Measurements from ENCODE around the gene SDK1.
"Not testable (repeated sequence)": the region's sequence is repeated elsewhere in the genome, so short reads cannot be mapped to it uniquely, and the experiment has no call there.

SDK1 gene

DNA sequence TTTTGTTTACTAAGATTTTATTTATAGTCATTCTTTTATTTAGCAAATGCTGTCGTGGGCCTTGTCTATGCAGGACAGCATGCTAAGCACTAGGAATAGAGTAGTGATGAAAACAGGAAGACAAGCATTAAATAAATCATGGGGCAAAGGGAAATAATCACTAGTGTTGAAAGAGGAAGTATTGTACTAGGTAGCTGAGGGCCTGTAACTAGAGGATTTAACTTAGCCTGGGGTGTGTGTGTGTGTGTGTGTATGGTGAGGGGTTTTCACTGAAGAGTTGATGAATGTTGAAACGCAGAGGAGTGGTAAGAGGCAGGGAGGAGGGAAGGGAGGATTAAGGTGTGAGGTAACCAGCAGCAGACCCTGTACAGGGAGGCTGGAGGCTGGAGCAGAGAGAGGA is 446.4 kb downstream of the SDK1 start:
- no peak for DNase-seq

GRCh38 chr7:3748389-3748788 is 447.3 kb downstream of the SDK1 start:
- DNase-seq: no peak

DNA sequence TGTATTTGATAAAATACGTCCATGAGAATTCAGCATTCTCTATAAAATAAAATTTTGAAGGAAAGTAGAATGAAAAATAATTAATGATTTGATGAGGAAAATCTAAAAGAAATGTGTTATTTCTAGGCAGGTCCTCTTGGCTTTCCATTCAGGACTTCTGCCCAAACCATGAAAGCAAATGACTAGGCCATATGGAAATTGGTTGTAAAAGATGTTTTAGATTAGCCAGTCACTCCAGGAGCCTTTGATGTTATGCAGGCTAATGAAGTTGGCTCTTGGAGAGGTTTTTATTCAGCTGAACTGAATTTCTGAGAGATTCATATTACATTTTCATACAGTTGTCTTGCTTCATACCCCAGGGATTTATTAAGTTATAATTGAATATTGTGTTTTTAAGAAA is 452.8 kb downstream of the SDK1 start:
- DNase-seq: no peak

DNA sequence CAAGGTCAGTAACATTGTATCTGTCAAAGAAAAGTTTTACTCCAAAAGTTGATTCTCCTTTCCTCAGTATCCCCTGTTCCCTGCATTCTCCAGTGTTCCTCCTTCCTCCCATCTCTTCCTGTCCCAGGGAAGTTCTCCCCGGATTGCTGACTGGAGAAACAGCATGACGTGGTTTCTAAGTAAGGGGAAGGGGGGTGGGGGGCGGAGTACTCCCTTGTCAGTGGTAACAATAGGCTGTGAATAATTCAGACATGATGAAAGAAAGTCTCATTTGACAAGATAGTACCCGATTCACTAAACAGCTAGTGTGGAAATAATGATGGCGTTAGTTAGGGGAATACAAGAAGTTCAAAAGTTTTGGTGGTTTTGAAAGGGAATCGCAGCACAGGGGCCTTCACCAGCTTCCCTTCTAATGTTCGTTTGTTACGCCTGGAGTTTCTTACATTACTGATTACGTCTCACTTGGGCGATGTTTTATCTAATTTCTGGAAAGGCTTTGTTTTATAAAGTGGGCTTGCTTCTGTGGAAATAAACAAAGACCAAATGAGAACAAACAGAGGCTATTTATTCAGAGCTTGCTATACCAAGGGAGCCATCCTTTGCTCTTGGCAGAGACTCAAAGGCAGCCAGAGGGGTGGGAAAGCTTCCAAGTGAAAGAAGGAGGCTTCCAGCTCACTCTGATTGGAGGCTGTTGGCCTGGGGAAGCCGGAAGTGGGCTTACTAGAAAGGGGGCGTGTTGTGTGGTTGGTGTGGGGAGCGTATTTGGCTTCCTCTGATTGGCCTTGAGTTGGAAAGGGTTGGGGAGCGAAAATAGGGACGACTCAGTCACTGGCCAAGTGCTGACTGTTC is 453.7 kb downstream of the SDK1 start:
- DNase-seq: no peak

DNA sequence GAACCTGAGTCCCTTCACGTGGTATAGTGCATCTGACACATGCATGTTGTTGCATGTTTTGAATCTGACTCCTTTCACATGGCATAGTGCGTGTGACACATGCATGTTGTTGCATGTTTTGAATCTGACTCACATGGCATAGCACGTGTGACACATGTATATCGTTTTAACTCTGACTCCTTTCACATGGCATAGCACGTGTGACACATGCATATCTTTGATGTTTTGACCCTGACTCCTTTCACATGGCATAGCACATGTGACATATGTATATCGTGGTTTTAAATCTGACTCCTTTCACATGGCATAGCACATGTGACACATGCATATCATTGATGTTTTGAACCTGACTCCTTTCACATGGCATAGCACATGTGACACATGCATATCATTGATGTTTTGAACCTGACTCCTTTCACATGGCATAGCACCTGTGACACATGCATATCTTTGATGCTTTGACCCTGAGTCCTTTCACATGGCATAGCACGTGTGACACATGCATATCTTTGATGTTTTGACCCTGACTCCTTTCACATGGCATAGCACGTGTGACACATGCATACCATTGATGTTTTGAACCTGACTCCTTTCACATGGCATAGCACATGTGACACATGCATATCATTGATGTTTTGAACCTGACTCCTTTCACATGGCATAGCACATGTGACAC is 454.9 kb downstream of the SDK1 start:
- DNase-seq: not testable (repeated sequence)

- DNase-seq: no peak
These were observed 456.0 kb downstream of the SDK1 start for GRCh38 chr7:3757059-3757458.

DNA sequence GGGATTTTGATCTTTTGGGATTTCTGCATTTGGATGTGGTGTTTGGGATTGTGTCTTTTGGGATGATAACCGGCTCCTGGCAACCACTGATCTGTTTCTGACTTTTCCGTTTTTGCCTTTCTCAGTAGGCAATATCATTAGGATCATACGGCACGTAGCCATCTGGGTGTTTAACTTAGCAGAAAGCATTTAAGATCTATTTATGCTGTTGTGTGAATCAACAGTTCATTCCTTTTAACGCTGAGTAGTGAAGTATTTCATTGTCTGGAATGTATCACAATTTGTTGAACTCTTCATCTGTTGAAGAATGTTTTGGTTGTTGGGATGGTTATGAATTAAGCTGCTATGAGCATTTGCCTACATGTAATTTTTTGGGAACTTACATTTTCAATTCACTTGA is 459.6 kb downstream of the SDK1 start:
- DNase-seq: no peak

- DNase-seq: no peak
These were observed 461.2 kb downstream of the SDK1 start for GRCh38 chr7:3762146-3762831.

GRCh38 chr7:3767917-3768777 is 467.1 kb downstream of the SDK1 start:
- DNase-seq: no peak

DNA sequence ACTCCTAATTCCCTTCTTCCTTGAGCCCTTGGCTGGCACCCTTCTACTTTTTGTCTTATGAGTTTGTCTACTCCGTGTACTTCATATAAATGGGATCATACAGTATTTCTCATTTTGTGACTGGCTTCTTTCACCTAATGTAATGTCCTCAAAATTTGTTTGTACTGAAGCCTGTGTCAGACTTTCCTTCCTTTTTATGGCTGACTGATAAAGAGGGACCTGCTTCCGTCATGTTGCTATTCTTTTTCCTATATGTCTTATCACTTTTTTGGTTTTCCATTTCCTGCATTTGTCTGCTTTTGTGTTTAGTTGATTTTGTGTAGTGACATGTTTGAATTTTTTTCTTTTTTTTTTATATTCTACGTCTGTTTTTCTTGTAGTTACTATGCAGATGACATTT is 470.9 kb downstream of the SDK1 start:
- no peak for DNase-seq

- DNase-seq: no peak
These were observed 477.3 kb downstream of the SDK1 start for GRCh38 chr7:3778345-3778744.

GRCh38 chr7:3780016-3780415 is 479.0 kb downstream of the SDK1 start:
- no peak for DNase-seq

DNA sequence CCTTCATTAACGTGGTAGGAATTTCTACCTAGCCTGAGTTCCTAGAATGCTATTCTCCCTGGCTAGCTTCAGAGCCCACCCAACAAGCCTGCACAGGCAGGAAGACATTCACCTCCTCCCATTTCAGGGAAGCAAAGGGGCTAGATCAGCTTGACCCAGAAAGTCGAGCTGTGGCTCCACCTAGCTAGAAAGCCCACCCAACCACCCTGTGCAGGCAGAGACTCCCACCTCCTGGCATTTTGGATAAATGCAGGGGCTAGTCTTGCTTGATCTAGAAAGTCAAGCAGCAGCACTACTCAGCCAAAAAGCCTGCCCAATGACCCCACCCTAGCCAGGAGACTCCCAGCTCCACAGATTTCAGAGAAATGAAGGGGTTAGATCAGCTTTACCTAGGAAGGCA is 479.5 kb downstream of the SDK1 start:
- DNase-seq: no peak

DNA sequence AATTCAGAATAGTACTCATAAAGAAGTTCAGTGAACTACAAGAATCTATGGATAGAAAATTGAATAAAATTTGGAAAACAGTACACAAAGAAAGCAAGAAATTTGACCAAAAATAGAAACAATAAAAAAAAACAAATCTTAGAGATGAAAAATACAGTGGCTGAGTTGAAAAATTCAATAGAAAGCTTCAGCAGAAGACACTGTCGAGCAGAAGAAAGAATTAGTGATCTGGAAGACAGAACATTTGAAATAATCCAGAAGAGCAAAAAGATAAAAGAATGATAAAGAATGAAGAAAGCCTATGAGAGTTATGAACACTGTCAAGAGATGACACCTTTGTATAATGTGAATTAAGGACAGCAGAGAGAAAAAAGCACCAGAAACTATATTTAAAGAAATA is 480.6 kb downstream of the SDK1 start:
- no peak for DNase-seq

DNA sequence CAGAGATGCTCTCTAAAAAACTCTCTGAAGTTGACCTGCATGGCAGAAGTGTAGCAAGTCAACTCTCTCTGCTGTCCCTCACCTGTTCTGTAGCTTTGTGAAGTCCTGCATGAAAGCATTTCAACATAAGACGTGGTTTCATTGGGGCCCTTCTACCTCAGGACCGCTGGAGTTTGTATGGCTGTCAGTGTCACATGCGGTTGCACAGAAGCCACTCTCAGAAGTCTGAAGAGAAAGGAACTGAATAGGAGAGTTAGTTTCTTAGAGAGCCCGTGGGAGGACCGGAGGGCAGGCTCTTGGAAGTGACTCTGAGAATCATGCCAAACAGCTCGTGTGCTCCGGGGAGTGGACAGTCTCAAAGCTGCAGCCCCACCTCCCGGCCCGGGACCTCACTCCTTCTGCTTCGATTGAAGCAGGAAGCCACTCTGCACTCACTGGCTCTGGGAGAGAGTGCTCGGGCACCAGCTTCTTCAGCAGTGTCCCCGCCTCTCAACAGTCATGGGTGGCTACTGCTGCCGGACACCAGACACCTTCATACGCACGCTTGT is 486.7 kb downstream of the SDK1 start:
- DNase-seq: no peak

DNA sequence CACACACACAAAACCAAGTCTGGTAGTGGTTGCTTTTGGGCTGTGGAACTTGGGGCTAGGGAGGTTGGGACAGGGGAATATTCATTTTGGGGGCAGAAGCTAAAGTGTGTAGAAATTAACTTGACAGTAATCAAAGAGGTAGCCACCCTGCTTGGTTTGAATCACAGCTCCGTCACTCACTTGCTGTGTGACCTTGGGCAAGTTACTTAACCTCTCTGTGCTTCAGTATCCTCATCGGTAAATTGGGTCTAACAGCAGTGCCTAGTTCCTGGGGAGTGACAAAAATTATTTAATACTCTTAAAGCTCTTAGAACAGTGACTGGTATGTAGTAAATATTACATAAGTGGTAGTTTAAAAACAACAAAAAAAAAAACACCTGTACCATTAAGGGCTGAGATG is 489.8 kb downstream of the SDK1 start:
- no peak for DNase-seq

DNA sequence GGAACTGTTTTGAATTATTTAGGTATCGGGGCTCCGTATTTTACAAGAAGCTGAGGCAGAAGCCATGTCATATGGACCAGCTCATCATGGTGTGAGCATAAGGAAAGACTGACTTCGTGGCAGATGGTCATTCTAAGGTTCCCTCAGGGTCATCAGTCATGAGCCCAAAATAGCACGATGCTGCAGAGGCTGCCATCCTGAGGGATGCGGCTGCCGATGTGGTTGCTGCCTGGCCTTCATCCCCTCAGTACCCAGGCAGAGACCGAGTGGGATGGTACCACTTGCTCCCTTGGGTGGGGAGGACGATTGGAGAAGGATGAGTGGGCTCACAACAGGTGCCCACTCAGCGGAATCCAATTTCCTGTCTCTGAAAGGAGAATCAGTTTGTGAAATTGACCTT is 490.3 kb downstream of the SDK1 start:
- no peak for DNase-seq

- no peak for DNase-seq
These were observed 494.1 kb downstream of the SDK1 start for GRCh38 chr7:3795141-3795540.

GRCh38 chr7:3795781-3796180 is 494.7 kb downstream of the SDK1 start:
- no peak for DNase-seq

DNA sequence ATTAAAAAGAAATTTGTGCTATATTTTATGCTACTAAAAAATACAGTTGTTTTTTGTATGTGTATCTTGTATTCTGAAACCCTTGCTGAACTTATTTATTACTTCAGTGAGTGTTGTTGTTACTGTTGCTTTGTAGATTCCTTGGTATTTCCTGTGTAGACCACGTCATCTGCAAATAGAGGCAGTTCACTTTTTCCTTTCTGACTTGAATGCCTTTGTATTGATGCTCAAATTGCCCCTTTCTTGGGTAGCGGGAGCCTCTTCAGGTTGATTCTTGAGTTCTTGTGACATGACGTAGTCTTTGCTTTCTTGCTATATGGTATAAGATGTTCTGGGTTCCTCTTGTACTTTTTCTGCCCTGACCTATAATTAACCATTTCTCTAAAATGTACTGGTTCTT is 504.1 kb downstream of the SDK1 start:
- DNase-seq: no peak

DNA sequence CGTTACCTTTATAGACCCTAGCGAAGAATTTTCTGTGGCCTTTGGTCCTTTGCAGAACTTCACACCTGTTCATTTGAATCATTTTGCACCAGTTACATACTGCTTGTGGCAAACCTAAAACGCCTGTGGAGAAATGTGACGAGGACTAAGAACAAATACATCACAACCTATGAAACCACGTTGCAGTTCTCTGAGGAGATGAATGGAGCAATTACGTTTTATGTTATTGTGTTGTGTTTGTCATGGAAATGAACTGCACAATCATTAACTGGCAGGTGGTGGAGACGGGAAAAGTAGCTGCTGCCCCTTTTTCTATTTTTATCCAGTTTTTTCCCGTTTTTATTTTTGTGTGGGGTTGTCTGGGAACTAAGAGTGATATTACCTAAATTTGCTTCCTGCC is 505.5 kb downstream of the SDK1 start:
- DNase-seq: no peak

DNA sequence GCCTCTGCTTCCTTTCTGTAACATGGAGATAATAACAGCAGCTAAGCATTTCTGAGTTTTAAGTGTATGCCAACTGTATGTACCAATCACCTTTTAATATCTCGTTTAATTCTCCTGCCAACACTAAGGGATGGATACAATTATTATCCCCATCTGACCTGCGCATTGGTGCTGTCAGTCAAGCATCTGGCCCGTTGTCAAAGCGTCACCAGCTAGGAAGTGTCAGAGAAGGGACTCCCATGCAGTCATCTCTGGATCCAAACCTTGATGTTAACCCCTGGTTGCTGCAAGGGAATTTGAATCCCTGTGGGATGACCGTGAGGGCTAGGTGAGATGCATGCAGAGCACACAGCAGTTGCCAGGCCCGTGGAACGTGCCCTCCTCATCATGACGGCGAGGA is 506.8 kb downstream of the SDK1 start:
- DNase-seq: no peak

DNA sequence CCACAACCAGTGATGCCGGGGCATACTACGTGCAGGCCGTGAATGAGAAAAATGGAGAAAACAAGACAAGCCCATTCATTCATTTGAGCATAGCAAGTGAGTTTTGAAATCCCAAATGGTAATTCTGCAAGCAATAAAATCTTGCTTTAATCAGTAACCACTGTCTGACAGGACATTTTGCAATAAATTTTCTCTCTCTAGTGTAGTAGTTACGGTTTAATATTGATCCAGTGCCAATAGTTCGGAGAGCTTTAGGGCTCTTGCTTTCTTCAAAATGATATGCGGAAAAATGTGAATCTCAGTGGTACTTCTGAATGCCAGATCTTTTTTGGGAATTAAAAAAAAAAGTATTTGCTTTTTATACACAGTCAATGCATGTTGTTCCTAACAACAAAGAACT is 520.4 kb downstream of the SDK1 start:
- no peak for DNase-seq

Measured in activated CD4-positive, alpha-beta T cell treated with anti-CD3 and anti-CD28 coated beads, Interleukin-2, amount 50 U/mL, for 1 hour (primary cell).